Activated naive CD8-positive, alpha-beta T cell treated with anti-CD3 and anti-CD28 coated beads for 36 hours (primary cell): ENCODE data around the gene SERINC2. TPM values are rescaled to one million over a fixed set of nuclear protein-coding genes. Genes with fewer than 3 reads are reported as not detected.

Experiments used
- DNase-seq: peaks from one replicate; pipeline ENCODE4 v3.0.0; 2021
- H3K27ac Mint-ChIP-seq: one replicate; pipeline ENCODE4 v1.8.0; 2022; ENCODE audit warnings: mild to moderate bottlenecking, moderate library complexity, mixed read lengths
- H3K27me3 Mint-ChIP-seq: one replicate; pipeline ENCODE4 v1.8.0; 2022; ENCODE audit warnings: mild to moderate bottlenecking, mixed read lengths
- H3K36me3 Mint-ChIP-seq: one replicate; pipeline ENCODE4 v1.8.0; 2021; ENCODE audit warnings: mild to moderate bottlenecking, mixed read lengths
- H3K4me1 Mint-ChIP-seq: one replicate; pipeline ENCODE4 v1.8.0; 2021; ENCODE audit warnings: mixed read lengths
- H3K4me3 Mint-ChIP-seq: one replicate; pipeline ENCODE4 v1.8.0; 2022; ENCODE audit warnings: mild to moderate bottlenecking, moderate library complexity, mixed read lengths
- H3K9me3 Mint-ChIP-seq: one replicate; pipeline ENCODE4 v1.8.0; 2022; ENCODE audit warnings: mixed read lengths
- total RNA-seq, 2 experiments: library from RNA; stranded (reverse); gene quantifications; one replicate each; pipeline ENCODE4 v1.2.3, GENCODE V29; 2021

The SERINC2 gene
- total RNA-seq, 2 experiments from 2014 or later = 0.16 TPM; not detected in 1

- no peak overlapping the region for H3K4me3 Mint-ChIP-seq
- no peak overlapping the region for H3K27ac Mint-ChIP-seq
- H3K36me3 Mint-ChIP-seq = no peaks in the 10 kb centered on the region
- DNase-seq = no peak
- H3K9me3 Mint-ChIP-seq = no peaks in the 10 kb centered on the region
- H3K27me3 Mint-ChIP-seq = no peaks in the 10 kb centered on the region
- H3K4me1 Mint-ChIP-seq = no peaks in the 10 kb centered on the region
These were observed 19.8 kb downstream of the SERINC2 start for GRCh38 chr1:31432592-31433395.

GRCh38 chr1:31433396-31433930 is 20.4 kb downstream of the SERINC2 start:
- Mint-ChIP-seq H3K36me3 (no peaks in the 10 kb centered on the region), H3K27me3 (no peaks in the 10 kb centered on the region), H3K9me3 (no peaks in the 10 kb centered on the region), H3K27ac (no peak overlapping the region), H3K4me3 (no peak overlapping the region), H3K4me1 (no peaks in the 10 kb centered on the region)
- DNase-seq = no peak

GRCh38 chr1:31434101-31434871 is 21.3 kb downstream of the SERINC2 start:
- H3K27me3 Mint-ChIP-seq = no peaks in the 10 kb centered on the region
- H3K4me3 Mint-ChIP-seq = no peak overlapping the region
- no peaks in the 10 kb centered on the region for H3K9me3 Mint-ChIP-seq
- DNase-seq = no peak
- no peak overlapping the region for H3K27ac Mint-ChIP-seq
- no peaks in the 10 kb centered on the region for H3K36me3 Mint-ChIP-seq
- no peaks in the 10 kb centered on the region for H3K4me1 Mint-ChIP-seq

- no peak overlapping the region for H3K27ac Mint-ChIP-seq
- H3K9me3 Mint-ChIP-seq = no peaks in the 10 kb centered on the region
- no peaks in the 10 kb centered on the region for H3K4me1 Mint-ChIP-seq
- no peak overlapping the region for H3K4me3 Mint-ChIP-seq
- H3K27me3 Mint-ChIP-seq = no peaks in the 10 kb centered on the region
- no peaks in the 10 kb centered on the region for H3K36me3 Mint-ChIP-seq
- DNase-seq = no peak
These were observed 22.0 kb downstream of the SERINC2 start for GRCh38 chr1:31434979-31435378.

- Mint-ChIP-seq H3K27me3 (no peaks in the 10 kb centered on the region), H3K36me3 (no peaks in the 10 kb centered on the region), H3K9me3 (no peaks in the 10 kb centered on the region), H3K4me1 (no peaks in the 10 kb centered on the region), H3K27ac (no peak overlapping the region), H3K4me3 (no peak overlapping the region)
- no peak for DNase-seq
These were observed 22.7 kb downstream of the SERINC2 start for GRCh38 chr1:31435471-31436409.

GRCh38 chr1:31436596-31437432 is 23.8 kb downstream of the SERINC2 start:
- Mint-ChIP-seq H3K27ac (no peak overlapping the region), H3K27me3 (no peaks in the 10 kb centered on the region), H3K4me3 (no peak overlapping the region), H3K4me1 (no peaks in the 10 kb centered on the region), H3K36me3 (no peaks in the 10 kb centered on the region), H3K9me3 (no peaks in the 10 kb centered on the region)
- no peak for DNase-seq

- H3K36me3 Mint-ChIP-seq = no peaks in the 10 kb centered on the region
- H3K4me3 Mint-ChIP-seq = no peak overlapping the region
- H3K9me3 Mint-ChIP-seq = no peaks in the 10 kb centered on the region
- no peaks in the 10 kb centered on the region for H3K4me1 Mint-ChIP-seq
- DNase-seq = no peak
- no peak overlapping the region for H3K27ac Mint-ChIP-seq
- H3K27me3 Mint-ChIP-seq = no peaks in the 10 kb centered on the region
These were observed 24.5 kb downstream of the SERINC2 start for GRCh38 chr1:31437433-31438037.

- no peak overlapping the region for H3K4me3 Mint-ChIP-seq
- peaks cover 4% of the 10 kb centered on the region for H3K9me3 Mint-ChIP-seq
- no peaks in the 10 kb centered on the region for H3K4me1 Mint-ChIP-seq
- DNase-seq = no peak
- no peak overlapping the region for H3K27ac Mint-ChIP-seq
- H3K36me3 Mint-ChIP-seq = no peaks in the 10 kb centered on the region
- no peaks in the 10 kb centered on the region for H3K27me3 Mint-ChIP-seq
These were observed 26.3 kb downstream of the SERINC2 start for GRCh38 chr1:31439276-31439675.

- H3K27ac Mint-ChIP-seq = no peak overlapping the region
- H3K4me3 Mint-ChIP-seq = no peak overlapping the region
- no peaks in the 10 kb centered on the region for H3K27me3 Mint-ChIP-seq
- H3K4me1 Mint-ChIP-seq = no peaks in the 10 kb centered on the region
- peaks cover 4% of the 10 kb centered on the region for H3K9me3 Mint-ChIP-seq
- DNase-seq = no peak
- no peaks in the 10 kb centered on the region for H3K36me3 Mint-ChIP-seq
These were observed 28.1 kb downstream of the SERINC2 start for GRCh38 chr1:31441073-31441472.

GRCh38 chr1:31441558-31441957 is 28.5 kb downstream of the SERINC2 start:
- no peaks in the 10 kb centered on the region for H3K4me1 Mint-ChIP-seq
- H3K27me3 Mint-ChIP-seq = no peaks in the 10 kb centered on the region
- no peak overlapping the region for H3K27ac Mint-ChIP-seq
- H3K4me3 Mint-ChIP-seq = no peak overlapping the region
- no peak for DNase-seq
- H3K36me3 Mint-ChIP-seq = no peaks in the 10 kb centered on the region
- peaks cover 4% of the 10 kb centered on the region for H3K9me3 Mint-ChIP-seq

GRCh38 chr1:31441970-31442647 is 29.1 kb downstream of the SERINC2 start:
- Mint-ChIP-seq H3K9me3 (peaks cover 4% of the 10 kb centered on the region), H3K27ac (no peak overlapping the region), H3K4me1 (no peaks in the 10 kb centered on the region), H3K27me3 (no peaks in the 10 kb centered on the region), H3K4me3 (no peak overlapping the region), H3K36me3 (no peaks in the 10 kb centered on the region)
- DNase-seq = no peak

- no peak overlapping the region for H3K4me3 Mint-ChIP-seq
- H3K27ac Mint-ChIP-seq = no peak overlapping the region
- no peaks in the 10 kb centered on the region for H3K27me3 Mint-ChIP-seq
- no peaks in the 10 kb centered on the region for H3K36me3 Mint-ChIP-seq
- peaks cover 4% of the 10 kb centered on the region for H3K9me3 Mint-ChIP-seq
- no peak for DNase-seq
- H3K4me1 Mint-ChIP-seq = no peaks in the 10 kb centered on the region
These were observed 29.6 kb downstream of the SERINC2 start for GRCh38 chr1:31442648-31442994.

- DNase-seq = no peak
- peaks cover 4% of the 10 kb centered on the region for H3K9me3 Mint-ChIP-seq
- H3K4me3 Mint-ChIP-seq = no peak overlapping the region
- H3K27ac Mint-ChIP-seq = no peak overlapping the region
- H3K27me3 Mint-ChIP-seq = peaks cover 4% of the 10 kb centered on the region
- H3K36me3 Mint-ChIP-seq = no peaks in the 10 kb centered on the region
- H3K4me1 Mint-ChIP-seq = no peaks in the 10 kb centered on the region
These were observed 30.7 kb downstream of the SERINC2 start for GRCh38 chr1:31443673-31444072.
